GM19238 (cell line): ENCODE data around the gene B4GALT5.

ENCODE experiments used
- DNase-seq: peaks from one replicate; pipeline ENCODE4 v3.0.0; 2011; ENCODE audit warnings: low spot score; ENCODE audit not compliant: insufficient read length

The B4GALT5 gene

GRCh38 chr20:49700411-49701185, 13.1 kb downstream of the B4GALT5 start:
- DNase-seq: no peak

DNA sequence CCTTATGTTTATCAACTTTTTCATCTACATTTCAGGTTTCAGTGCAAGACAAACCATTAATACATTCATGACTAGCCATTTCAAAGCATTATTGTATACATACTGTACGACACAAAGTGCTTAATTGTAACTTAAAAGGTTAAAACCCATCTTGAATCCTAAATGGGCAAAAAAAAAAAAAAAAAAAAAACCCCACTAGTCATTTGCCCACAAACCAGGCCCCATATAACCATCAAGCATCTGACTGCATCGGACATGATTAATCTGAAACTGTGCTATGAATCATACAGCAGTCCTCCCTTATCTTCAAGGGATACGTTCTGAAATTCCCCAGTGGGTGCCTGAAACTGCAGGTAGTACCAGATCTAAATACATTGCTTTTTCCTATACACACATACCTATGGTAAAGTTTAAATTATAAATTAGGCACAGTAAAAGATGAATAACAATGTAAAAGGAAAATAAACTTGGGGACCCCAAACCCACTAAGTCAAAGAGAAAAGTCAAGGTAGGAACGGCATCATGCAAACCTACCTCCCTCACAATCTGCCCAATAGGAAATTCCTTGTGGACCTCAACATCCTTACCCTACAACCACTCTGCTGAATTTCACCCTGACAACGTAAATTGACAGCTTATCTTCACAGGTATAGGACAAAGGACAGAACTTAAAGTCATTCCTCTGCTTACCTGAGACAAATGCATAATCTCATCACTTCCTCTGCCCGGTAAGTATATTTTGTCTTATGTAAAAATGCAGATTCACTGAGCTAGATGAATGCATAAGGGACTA, 14.3 kb downstream of the B4GALT5 start:
- DNase-seq: no peak

DNA sequence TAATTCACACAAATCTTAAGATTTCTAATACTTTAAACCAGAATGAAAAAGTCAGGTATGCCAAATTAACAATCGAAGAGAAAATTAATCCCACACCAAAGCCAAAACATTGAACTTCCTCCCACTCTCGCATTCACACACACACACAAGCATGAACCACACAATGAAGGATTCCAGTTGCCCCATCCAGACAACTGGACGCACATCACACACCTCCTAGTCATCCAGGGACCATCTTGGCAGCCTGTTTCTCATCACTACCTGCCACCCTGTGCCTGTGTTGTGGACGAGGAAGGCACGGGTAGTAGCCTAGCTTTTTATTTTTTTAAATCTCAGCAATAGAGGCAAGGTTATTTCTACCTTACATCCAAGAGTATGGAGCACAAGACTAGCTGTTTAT, 15.2 kb downstream of the B4GALT5 start:
- DNase-seq: no peak

GRCh38 chr20:49697071-49697470, 16.6 kb downstream of the B4GALT5 start:
- no peak for DNase-seq

DNA sequence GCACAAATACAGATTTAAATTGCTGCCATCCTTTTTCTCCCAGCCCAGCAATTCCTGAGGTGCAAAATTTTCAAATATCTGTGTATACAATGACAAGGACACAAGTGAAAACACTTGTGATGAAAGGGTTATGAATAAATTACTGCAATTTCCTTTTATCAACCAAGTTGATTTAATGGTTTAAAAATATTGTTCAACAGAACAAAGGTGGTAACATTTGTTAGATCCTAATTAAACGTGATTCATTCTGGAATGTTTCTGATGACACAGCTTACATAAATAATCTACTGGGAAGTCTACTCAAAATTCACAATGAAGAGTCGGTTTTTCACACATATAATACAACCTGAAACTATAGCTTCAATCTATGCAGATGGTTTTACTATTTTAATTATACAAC, 17.1 kb downstream of the B4GALT5 start:
- no peak for DNase-seq

DNA sequence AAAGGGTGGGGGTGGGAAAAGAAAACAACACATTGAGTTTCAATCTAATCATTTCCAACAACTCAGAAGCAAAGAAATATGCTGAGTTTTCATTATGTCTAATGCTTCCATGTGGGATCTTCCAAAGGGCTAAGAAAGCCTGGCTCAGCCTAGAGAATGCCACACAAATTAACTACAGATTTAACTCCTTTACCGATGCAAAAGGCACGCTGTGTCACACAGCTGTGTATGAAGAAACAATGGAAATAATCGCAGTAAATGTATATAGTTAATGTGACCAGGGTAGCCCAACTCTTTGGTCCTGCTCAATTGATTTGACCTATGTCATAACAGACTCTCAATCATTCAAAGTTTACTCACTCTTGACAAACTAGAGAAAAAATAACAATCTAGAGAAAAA, 17.8 kb downstream of the B4GALT5 start:
- no peak for DNase-seq

- DNase-seq: no peak
Measured at GRCh38 chr20:49694450-49695071, 19.1 kb downstream of the B4GALT5 start.

DNA sequence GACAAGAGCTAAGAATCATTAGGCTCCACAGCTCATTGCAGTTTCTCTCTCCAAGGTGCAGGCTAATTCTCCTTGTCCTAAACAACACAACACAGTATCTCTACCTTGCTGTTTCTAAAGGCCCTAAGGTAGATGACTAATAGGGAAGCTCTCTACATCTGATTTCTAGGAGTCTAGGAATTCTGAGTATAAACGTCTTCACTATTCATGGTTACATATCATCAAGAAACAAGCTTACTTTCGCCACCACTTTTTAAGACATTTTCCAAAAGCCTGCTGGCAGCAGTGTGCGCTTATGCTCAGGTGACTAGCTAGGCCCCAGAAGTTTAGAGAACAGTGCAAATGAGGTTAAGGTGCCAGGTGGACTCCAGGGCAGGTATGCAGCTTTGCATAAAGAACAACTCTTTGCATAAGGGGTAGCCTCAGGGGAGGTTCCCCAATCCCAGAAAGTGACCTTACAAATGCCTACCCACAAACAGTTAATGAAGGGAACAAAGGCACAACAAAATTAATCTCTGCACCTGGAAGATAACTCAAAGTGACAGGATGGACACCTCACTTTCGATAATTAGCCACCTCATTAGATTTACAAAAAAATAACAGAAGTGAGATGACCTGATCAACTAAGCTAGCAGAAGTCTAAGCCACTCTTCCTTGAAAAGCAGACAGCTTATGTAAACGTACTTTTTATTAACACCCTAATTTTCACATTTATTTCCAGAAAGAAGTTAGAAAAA, 20.1 kb downstream of the B4GALT5 start:
- no peak for DNase-seq

- DNase-seq: no peak
Measured at GRCh38 chr20:49692941-49693340, 20.7 kb downstream of the B4GALT5 start.

GRCh38 chr20:49691818-49692568, 21.7 kb downstream of the B4GALT5 start:
- DNase-seq: no peak

DNA sequence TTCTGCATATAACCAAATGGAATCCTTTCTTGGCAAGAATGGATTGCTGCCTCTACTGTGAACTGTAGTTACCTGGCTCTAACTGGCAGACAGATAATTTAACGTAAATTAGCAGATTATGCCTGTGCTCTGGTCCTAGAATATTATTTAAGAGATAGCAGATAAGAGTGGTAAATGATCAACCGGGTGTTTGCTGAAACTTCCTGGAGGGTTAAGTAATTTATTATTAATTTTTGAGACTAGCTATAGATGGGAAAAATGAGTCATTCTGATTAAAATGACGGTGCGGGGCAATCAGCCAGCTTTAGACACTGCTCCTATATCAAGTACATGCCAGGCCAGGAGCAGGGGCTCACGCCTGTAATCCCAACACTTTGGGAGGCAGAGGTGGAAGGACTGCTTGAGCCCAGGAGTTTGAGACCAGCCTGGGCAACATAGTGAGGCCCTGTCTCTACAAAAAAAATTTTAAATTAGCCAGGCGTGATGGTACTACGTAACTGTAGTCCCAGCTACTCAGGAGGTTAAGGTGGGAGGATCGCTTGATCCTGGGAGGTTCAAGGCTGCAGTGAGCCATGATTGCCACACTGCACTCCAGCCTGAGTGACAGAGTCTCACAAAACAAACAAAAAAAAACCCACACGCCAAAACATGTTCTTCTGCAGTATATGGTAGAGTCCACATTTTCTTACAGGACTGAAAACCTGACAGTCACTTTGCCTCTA, 22.6 kb downstream of the B4GALT5 start:
- no peak for DNase-seq

DNA sequence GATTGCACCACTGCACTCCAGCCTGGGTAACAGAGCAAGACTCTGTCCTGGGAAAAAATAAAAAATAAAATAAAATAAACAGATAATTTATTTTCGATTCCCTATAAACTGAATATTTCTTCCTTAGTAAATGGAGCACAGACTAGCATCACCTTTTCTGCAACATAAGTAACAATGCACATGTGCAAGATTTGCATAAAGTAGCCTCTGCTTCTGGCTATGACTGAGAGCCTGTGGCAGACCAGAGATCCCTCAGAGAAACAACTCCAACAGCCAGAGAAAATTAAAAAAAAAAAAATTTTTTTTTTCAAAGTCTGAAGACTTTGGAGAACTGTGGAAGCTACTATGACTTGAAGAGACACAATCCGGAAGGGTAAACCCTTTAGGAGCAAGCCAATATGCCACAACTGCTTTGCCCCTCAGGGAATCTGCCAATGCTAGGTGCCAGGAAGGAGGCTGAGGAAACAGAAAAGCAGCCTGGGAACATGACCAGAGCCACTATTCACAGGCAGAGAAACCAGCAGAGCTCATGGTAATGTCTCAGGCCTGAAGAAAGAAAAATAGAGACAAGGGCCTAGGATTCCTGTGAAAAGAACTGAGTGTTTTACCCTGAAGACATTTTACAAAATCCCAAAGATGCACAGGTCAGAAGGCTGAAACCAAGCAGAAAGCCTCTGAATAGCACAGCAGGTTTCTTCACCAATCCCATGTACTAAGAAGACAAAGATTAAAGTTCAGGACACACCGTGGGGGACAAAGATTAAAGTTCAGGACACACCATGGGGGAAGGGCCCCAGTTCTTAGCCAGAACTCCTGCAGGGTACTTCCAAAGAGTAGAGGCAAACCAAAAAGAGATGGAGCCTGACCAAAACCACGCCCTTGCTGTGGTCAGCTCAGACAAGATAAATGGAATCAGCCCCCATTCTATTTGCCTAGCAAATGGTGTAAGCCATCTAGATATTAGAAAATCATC, 25.8 kb downstream of the B4GALT5 start:
- no peak for DNase-seq

- no peak for DNase-seq
Measured at GRCh38 chr20:49685809-49686208, 27.9 kb downstream of the B4GALT5 start.

DNA sequence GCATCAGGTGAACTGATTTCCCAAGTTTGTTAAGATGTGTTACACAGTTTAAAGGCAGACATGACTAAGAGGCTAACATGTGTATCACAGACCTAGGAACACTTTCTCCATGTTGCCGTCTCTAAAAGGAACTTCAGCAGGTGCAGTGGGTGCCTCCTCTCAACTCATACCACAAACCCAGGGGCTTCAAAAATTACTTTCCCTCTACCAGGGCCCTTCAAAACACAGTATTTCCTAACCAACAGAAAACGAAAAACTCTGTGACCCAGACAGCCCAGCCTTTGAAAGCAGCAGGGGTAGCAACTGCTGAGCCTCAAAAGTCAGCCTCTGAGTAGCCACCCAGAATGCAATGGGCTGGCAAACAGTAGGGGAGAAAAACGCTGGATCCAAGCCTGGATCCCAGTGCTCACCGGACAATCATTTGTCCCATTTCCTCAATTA, 28.5 kb downstream of the B4GALT5 start:
- no peak for DNase-seq

DNA sequence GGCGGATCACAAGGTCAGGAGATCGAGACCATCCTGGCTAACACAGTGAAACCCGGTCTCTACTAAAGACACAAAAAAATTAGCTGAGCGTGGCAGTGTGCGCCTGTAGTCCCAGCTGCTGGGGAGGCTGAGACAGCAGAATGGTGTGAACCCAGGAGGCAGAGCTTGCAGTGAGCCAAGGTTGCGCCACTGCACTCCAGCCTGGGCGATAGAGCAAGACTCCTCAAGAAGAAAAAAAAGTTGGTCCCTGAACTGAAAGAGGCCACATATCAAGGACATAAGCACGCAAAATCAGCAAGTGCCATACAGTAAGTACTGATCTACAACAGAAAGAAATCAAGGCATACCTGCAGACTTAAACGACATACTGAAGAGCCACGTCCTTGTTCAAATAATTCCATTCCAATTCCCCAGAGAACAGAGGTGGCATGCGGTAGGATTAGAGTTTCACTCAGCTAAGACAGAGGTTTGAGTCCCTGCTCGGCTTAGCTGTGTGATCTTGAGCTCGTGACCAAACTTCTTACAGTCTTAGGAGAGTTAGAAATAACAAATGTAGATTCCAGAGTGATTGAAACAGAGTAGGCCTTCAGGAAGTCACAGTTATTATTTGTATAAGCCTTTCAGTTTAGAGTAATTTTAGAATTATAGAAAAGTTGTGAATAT, 29.2 kb downstream of the B4GALT5 start:
- no peak for DNase-seq

- DNase-seq: no peak
Measured at GRCh38 chr20:49682798-49683197, 30.9 kb downstream of the B4GALT5 start.

- DNase-seq: no peak
Measured at GRCh38 chr20:49682278-49682677, 31.4 kb downstream of the B4GALT5 start.

GRCh38 chr20:49681850-49682216, 31.8 kb downstream of the B4GALT5 start:
- no peak for DNase-seq

DNA sequence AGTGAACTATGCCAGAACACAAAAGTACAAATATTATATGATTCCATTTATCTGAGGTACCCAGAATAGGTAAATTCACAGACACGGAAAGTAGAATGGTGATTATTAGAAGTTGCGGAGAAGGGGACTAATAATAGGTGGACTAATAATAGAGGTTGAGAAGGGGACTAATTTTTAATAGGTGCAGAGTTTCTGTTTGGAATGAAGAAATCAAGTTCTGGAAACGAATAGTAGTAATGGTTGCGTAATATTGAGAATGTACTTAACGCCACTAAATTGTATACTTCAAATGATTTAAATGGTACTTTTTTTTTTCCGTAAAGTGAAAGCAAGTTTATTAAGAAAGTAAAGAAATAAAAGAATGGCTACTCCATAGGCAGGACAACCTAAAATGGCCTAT, 33.2 kb downstream of the B4GALT5 start:
- no peak for DNase-seq
